Measurements from ENCODE around the gene PCMTD2. TPM values are rescaled to one million over a fixed set of nuclear protein-coding genes. Genes with fewer than 3 reads are reported as not detected.
"Not testable (repeated sequence)": the region's sequence is repeated elsewhere in the genome, so short reads cannot be mapped to it uniquely, and the experiment has no call there.

Gene PCMTD2
- total RNA-seq, 2 donors from 2014 or later, result 52.8 to 67.8 TPM

DNA sequence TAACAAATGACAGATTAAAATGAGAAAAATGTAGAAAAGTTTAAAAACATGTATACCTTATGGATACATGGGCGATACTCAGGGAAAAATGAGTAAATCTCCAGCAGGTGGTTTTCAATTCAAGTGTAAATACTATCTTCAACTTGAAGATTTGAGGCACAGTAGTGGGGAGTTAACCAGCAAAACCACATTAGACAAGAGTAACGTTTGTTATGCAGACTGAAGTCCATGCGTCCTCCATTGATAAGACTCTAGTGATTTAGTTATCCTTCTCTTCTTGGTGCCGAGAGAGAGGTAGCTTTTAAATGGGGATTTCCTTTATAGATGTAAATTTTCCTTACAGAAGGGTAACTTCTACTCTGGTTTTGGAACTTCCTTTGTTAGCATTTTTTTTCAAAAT lies 28.1 kb downstream of the PCMTD2 start:
- ATAC-seq (replicated peaks in 1 of 2), result no peak
- Mint-ChIP-seq H3K36me3 (ENCODE audit: insufficient read depth in 2 of 2) (no peaks in the 10 kb centered on the region), H3K27me3 (ENCODE audit: low read depth) (no peaks in the 10 kb centered on the region), H3K4me3 (no peak overlapping the region), H3K4me1 (ENCODE audit: low read depth) (peaks cover 16% of the 10 kb centered on the region), H3K27ac (no peak overlapping the region), H3K9me3 (no peaks in the 10 kb centered on the region)
- DNase-seq, result no peak

DNA sequence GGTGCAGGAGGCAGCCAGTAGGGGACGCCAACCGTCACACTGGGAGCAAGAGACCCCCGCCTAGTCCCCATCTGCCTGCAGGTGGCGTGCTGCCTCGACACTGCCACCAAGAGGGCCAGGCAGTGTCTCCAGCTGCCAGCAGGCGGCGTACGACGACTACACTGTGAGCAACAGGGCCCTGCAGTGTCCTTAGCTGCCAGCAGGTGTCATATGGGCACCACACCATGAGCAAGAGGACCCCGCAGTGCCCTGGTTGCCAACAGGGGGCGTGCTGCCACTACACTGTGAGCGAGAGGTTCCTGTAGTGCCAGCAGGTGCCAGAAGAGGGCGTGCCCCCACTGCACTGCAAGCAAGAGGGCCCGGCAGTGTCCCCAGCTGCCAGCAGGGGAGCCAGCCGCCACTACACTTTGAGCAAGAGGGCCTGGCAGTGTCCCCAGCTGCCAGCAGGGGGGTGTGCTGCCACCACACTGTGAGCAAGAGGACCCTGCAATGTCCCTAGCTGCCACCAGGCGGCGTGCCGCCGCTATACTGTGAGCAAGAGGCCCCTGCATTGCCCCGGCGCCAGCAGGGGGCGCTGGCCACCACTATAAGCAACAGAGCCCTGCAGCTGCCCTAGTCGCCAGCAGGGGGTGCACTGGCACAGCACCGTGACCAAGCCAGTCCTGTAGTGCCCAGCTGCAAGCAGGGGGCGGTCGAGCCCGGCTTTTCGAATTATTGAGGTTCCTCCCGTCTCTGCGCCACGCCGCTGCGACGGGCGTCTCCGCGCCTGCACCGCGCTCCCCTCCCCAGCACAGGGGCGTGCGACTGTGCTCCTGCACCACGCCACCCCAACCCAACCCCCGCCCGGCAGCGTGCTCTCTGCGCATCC lies 30.3 kb downstream of the PCMTD2 start:
- H3K27me3 Mint-ChIP-seq (ENCODE audit: low read depth); H3K9me3 Mint-ChIP-seq; H3K4me1 Mint-ChIP-seq (ENCODE audit: low read depth); H3K36me3 Mint-ChIP-seq (ENCODE audit: insufficient read depth in 2 of 2); H3K4me3 Mint-ChIP-seq; H3K27ac Mint-ChIP-seq: not testable (repeated sequence)
- DNase-seq, result peak; percentile 97
- peak; percentile 91 to 95 for ATAC-seq (replicated peaks in 1 of 2)

DNA sequence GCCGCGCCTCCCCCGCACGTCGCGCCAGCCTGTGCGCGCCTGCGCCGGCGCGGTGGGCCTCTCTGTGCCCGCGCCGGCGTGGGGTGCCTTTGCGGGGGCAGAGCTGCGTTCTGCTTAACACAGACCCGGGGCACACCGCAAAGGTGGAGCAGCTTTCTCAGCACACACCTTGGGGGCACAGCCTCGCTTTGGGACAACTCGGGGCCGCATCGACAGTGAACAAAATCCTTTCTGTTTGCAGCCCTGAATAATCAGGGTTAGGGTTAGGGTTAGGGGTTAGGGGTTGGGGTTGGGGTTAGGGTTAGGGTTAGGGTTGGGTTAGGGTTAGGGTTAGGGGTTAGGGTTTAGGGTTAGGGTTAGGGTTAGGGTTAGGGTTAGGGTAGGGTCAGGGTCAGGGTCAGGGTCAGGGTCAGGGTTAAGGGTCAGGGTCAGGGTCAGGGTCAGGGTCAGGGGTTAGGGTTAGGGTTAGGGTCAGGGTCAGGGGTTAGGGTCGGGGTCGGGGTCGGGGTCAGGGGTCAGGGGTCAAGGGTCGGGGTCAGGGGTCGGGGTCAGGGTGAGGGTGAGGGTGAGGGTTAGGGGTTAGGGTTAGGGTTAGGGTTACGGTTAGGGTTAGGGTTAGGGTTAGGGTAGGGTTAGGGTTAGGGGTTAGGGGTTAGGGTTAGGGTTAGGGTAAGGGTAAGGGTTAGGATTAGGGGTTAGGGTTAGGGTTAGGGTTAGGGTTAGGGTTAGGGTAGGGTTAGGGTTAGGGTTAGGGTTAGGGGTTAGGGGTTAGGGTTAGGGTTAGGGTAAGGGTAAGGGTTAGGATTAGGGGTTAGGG lies 31.1 kb downstream of the PCMTD2 start:
- peak in 1 of 2 donors; percentile 31 for DNase-seq
- ATAC-seq (replicated peaks in 1 of 2), result peak in 1 of 2 donors; percentile 9
- H3K27ac Mint-ChIP-seq, result not testable (repeated sequence)

DNA sequence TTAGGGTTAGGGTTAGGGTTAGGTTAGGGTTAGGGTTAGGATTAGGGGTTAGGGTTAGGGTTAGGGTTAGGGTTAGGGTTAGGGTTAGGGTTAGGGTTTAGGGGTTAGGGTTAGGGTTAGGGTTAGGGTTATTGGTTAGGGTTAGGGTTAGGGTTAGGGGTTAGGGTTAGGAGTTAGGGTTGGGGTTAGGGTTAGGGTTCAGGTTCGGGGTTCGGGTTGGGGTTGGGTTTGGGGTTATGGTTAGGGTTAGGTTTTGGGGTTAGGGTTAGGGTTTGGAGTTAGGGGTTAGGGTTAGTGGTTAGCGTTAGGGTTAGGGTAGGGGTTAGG lies 31.7 kb downstream of the PCMTD2 start:
- not testable (repeated sequence) for H3K9me3 Mint-ChIP-seq; H3K27me3 Mint-ChIP-seq (ENCODE audit: low read depth); H3K4me3 Mint-ChIP-seq; H3K36me3 Mint-ChIP-seq (ENCODE audit: insufficient read depth in 2 of 2); H3K27ac Mint-ChIP-seq; DNase-seq; ATAC-seq (replicated peaks in 1 of 2); H3K4me1 Mint-ChIP-seq (ENCODE audit: low read depth)

More for the DNA sequence above, 31.1 kb downstream of the PCMTD2 start:
- H3K9me3 Mint-ChIP-seq; H3K4me3 Mint-ChIP-seq; H3K27me3 Mint-ChIP-seq (ENCODE audit: low read depth); H3K4me1 Mint-ChIP-seq (ENCODE audit: low read depth); H3K36me3 Mint-ChIP-seq (ENCODE audit: insufficient read depth in 2 of 2): not testable (repeated sequence)

DNA sequence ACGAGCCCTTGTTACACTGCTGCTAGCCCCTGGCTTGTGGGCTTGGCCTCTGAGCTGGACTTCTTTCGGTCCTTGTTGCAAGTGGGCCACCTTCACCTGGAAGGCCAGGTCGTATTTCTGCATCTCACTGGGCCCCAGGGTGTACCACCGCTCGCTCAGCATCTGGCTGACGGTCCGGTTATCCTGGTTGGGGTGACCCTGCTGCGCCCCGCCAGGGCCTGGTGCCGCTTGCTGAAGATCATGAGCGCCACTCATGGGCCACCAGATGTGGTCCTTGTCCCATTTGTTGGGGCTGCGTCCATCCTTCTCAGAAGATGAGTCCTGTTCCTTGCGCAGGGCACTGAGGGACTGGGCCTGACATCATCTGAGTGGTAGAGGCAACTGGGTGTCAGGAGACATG lies 36.6 kb downstream of the PCMTD2 start:
- not testable (repeated sequence) for ATAC-seq (replicated peaks in 1 of 2); DNase-seq; H3K4me3 Mint-ChIP-seq; H3K9me3 Mint-ChIP-seq; H3K4me1 Mint-ChIP-seq (ENCODE audit: low read depth); H3K36me3 Mint-ChIP-seq (ENCODE audit: insufficient read depth in 2 of 2); H3K27me3 Mint-ChIP-seq (ENCODE audit: low read depth); H3K27ac Mint-ChIP-seq

DNA sequence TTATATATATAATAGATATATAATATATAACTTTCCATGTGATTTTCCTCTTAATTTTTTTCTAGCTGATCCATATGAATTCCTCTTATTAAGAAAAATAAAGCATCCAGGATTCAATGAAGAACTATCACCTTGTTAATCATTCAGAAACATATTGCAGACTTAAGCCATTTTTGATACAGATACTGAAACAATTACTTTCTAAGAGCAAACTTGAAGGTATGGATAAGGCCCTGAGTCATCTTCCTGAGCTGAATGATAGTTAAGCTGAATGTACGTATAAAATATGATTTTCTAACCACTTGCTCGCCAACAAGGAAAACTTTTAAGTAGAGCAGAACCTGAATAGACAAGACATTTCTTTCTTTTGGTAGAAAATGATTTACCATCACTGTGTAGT lies 47.5 kb downstream of the PCMTD2 start:
- not testable (repeated sequence) for DNase-seq; H3K9me3 Mint-ChIP-seq; H3K27me3 Mint-ChIP-seq (ENCODE audit: low read depth); H3K36me3 Mint-ChIP-seq (ENCODE audit: insufficient read depth in 2 of 2); H3K27ac Mint-ChIP-seq; H3K4me3 Mint-ChIP-seq; H3K4me1 Mint-ChIP-seq (ENCODE audit: low read depth); ATAC-seq (replicated peaks in 1 of 2)

DNA sequence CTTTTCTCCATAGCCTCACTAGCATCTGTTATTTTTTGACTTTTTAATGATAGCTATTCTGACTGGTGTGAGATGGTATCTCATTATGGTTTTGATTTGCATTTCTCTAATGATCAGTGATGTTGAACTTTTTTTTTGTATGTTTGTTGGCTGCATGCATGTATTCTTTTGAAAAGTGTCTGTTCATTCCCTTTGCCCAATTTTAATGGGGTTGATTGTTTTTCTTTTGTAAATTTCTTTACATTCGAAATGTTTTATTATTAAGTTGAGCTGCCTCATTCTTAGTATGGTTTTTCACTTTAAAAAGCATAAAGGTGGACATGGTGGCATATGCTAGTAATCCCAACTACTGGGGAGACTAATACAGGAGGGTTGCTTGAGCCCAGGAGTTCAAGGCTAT lies 58.2 kb downstream of the PCMTD2 start:
- not testable (repeated sequence) for H3K9me3 Mint-ChIP-seq; ATAC-seq (replicated peaks in 1 of 2); H3K36me3 Mint-ChIP-seq (ENCODE audit: insufficient read depth in 2 of 2); H3K27ac Mint-ChIP-seq; H3K4me1 Mint-ChIP-seq (ENCODE audit: low read depth); H3K4me3 Mint-ChIP-seq; DNase-seq; H3K27me3 Mint-ChIP-seq (ENCODE audit: low read depth)

DNA sequence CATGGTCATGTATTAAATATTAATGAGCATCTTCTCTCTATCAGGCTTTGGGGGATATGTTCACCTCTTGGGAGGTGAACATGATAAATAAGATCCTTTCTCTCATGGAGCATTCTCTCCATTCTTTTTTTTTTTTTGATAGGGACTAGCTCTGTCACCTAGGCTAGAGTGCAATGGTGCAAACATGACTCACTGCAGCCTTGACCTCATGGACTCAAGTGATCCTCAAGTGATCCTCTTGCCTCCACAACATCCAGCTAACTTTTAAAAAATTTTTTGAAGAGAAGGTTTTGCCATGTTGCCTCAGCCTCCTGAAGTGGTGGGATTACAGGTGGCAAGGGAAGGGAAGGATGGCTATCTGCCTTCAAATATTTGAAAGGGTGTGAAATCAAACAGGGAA lies 59.8 kb downstream of the PCMTD2 start:
- H3K4me3 Mint-ChIP-seq; H3K36me3 Mint-ChIP-seq (ENCODE audit: insufficient read depth in 2 of 2); ATAC-seq (replicated peaks in 1 of 2); H3K27ac Mint-ChIP-seq; DNase-seq; H3K27me3 Mint-ChIP-seq (ENCODE audit: low read depth); H3K4me1 Mint-ChIP-seq (ENCODE audit: low read depth); H3K9me3 Mint-ChIP-seq: not testable (repeated sequence)

DNA sequence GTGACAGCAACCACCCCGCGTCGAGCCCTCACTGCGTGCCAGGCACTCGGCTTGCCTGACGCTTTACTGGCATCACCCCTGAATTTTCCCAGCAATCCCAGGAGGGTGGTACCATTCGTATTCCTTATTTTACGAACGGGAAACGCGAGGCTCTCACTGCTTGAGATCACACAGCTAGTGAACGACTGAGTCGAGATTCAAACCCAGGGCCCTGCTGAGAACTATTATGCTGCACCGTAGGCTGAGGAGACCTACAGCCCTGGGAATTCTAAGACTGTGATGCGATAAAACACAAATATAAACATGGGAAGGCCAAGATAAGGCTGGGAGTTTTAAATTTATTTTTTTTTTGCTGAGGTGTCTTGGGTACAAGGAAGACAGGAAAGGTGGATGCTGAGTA lies 60.3 kb downstream of the PCMTD2 start:
- H3K27me3 Mint-ChIP-seq (ENCODE audit: low read depth); ATAC-seq (replicated peaks in 1 of 2); H3K4me1 Mint-ChIP-seq (ENCODE audit: low read depth); DNase-seq; H3K36me3 Mint-ChIP-seq (ENCODE audit: insufficient read depth in 2 of 2); H3K27ac Mint-ChIP-seq; H3K9me3 Mint-ChIP-seq: not testable (repeated sequence)
- H3K4me3 Mint-ChIP-seq, result peak overlapping the region in 1 of 2 donors; percentile 49

DNA sequence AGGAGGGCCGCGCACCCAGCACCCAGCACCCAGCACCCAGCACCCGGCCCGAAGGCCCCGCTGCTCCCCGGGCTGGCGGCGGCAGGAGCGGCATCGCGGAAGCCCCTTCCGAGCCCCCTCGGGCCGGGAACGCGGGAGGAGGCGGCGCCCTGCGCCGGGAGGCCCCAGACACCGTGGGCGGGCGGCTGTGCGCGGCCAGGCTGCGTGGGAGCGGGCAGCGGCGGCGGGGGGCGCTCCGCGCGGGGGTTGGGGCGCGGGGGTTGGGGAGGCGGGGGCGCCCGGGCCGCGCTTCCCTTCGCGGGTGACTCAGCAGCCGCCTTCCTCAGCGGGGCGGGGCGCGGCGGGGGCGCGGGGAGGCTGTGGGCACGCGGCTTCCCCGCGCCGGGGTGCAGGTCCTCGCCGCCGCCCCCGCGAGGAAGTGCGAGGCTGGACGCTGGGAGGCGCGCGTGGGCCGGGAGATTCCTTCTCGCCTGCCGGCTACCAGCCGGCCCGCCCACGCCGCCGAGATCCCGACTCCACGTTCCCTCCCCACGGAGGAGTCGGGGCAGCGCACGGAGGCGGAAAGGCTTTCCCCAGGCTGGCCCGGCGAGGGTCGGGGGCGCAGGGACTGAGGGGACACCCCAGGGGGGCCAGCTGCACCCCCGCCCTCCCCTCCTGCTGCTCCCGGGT lies 61.0 kb downstream of the PCMTD2 start:
- not testable (repeated sequence) for H3K9me3 Mint-ChIP-seq; H3K27ac Mint-ChIP-seq; H3K36me3 Mint-ChIP-seq (ENCODE audit: insufficient read depth in 2 of 2); H3K27me3 Mint-ChIP-seq (ENCODE audit: low read depth); H3K4me1 Mint-ChIP-seq (ENCODE audit: low read depth); H3K4me3 Mint-ChIP-seq
- peak in 1 of 2 donors; percentile 42 for ATAC-seq (replicated peaks in 1 of 2)
- DNase-seq, result peak in 1 of 2 donors; percentile 23

DNA sequence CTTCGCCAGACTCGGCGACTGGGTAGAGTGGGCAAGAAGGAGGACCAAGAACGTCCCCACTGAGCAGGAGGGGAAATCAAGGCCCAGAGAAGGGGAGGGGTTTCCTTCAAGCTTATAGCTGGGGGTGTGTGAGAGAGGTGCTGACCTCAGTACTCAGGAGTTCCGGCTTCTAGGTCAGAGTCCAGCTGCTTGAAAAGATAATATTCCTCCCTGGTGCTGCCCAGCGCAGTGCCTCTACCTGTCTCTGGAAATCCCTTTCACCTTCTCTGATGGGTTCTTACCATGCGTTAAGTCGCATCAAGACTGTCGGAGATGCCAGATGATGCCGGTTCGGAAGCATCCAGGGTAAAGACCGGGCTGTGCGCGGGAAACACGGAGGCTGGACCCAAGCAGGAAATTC lies 61.8 kb downstream of the PCMTD2 start:
- not testable (repeated sequence) for H3K9me3 Mint-ChIP-seq; DNase-seq; H3K36me3 Mint-ChIP-seq (ENCODE audit: insufficient read depth in 2 of 2); H3K27me3 Mint-ChIP-seq (ENCODE audit: low read depth); H3K27ac Mint-ChIP-seq; H3K4me3 Mint-ChIP-seq; ATAC-seq (replicated peaks in 1 of 2); H3K4me1 Mint-ChIP-seq (ENCODE audit: low read depth)

DNA sequence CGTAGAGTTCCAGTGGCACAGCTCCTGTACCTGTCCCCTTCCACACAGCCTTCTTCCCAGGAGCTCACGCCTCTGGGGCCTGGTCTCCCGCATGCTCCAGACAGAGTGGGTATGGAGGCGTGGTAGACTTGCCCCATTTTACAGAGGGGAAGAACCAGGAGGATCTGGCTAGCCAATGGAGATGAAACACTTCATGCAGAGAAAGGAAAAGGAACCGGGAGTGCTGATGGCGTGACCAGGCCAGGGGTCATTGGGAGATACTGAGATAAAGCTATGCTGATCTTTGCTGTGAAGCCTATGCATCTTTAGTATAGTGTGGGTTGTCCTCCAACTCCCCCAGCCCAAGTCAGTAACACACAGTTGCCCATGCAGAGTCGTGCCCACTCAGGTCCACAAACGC lies 62.5 kb downstream of the PCMTD2 start:
- H3K27me3 Mint-ChIP-seq (ENCODE audit: low read depth); H3K4me1 Mint-ChIP-seq (ENCODE audit: low read depth); H3K36me3 Mint-ChIP-seq (ENCODE audit: insufficient read depth in 2 of 2); ATAC-seq (replicated peaks in 1 of 2); H3K27ac Mint-ChIP-seq; H3K4me3 Mint-ChIP-seq; H3K9me3 Mint-ChIP-seq; DNase-seq: not testable (repeated sequence)

DNA sequence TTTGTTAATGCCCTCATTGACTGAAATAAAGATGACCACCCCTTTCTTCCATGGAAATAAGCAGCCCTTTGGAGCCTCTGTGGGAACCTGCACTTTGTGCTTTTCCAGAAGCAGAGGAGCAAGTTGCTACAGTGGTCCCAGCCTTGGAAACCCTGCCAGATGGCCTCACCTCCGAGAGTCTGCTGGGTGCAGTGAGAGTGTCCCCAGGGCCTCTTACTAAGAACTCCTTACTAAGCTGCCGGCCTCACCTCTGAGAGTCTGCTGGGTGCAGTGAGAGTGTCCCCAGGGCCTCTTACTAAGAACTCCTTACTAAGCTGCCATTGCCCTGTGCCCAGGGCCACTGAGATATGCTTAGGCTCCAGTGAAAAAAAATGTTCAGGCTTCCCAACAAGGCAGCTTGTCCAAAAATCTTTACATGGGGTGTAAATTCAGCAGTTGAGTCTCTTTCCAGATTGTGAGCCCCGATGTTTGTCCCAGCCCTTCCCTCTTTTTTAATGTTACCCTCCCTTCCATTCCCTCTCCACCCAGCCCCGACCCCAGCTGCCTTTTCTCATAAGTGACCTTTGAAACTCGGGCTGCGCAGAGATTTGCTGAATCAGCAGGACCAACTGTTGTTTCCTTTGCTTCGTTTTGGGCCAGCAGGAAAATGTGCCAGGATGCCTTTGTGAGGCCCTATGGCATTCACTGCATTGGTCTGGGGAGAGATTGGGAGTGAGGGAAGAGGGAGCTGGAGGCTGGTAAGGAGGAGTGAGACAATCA lies 66.7 kb downstream of the PCMTD2 start:
- not testable (repeated sequence) for H3K4me1 Mint-ChIP-seq (ENCODE audit: low read depth)

More for the DNA sequence above, 66.7 kb downstream of the PCMTD2 start:
- H3K9me3 Mint-ChIP-seq; ATAC-seq (replicated peaks in 1 of 2); H3K4me3 Mint-ChIP-seq; H3K27me3 Mint-ChIP-seq (ENCODE audit: low read depth); DNase-seq; H3K27ac Mint-ChIP-seq; H3K36me3 Mint-ChIP-seq (ENCODE audit: insufficient read depth in 2 of 2): not testable (repeated sequence)

Data from activated T-cell treated with anti-CD3 and anti-CD28 coated beads, Interleukin-2, amount 50 U/mL, for 72 hours (primary cell).